Endometrium (tissue), 2 donors: ENCODE data around the gene SZT2.
"Not testable (repeated sequence)": the region's sequence is repeated elsewhere in the genome, so short reads cannot be mapped to it uniquely, and the experiment has no call there.

Source experiments
- FAIRE-seq: peaks from 2 replicates; lab custom pipeline; 2012; peaks lifted over from hg19 to GRCh38; lab: Jason Lieb, UNC
- donor health status: control.
- donor health status: control.

The SZT2 gene

GRCh38 chr1:43363283-43363934 lies 26.3 kb upstream of the SZT2 start:
- no peak for FAIRE-seq

- FAIRE-seq: no peak
These were observed 25.7 kb upstream of the SZT2 start for GRCh38 chr1:43363935-43364525.

- no peak for FAIRE-seq
These were observed 24.0 kb upstream of the SZT2 start for GRCh38 chr1:43365678-43366077.

GRCh38 chr1:43366179-43366578 lies 23.5 kb upstream of the SZT2 start:
- FAIRE-seq: no peak

GRCh38 chr1:43366601-43367025 lies 23.1 kb upstream of the SZT2 start:
- FAIRE-seq: no peak

GRCh38 chr1:43367026-43367903 lies 22.4 kb upstream of the SZT2 start:
- FAIRE-seq: no peak

GRCh38 chr1:43367904-43368645 lies 21.6 kb upstream of the SZT2 start, which contains the start of gene ELOVL1:
Gene ELOVL1, minus strand, starts transcription at chr1:43368011. Its CDS starts 2,402 bp downstream, at chr1:43365609.
- no peak for FAIRE-seq

GRCh38 chr1:43368646-43369020 lies 21.1 kb upstream of the SZT2 start:
- FAIRE-seq: no peak

GRCh38 chr1:43369779-43370178 lies 19.9 kb upstream of the SZT2 start:
- not testable (repeated sequence) for FAIRE-seq

- FAIRE-seq: no peak
These were observed 19.1 kb upstream of the SZT2 start for GRCh38 chr1:43370564-43370963.

GRCh38 chr1:43372172-43372571 lies 17.5 kb upstream of the SZT2 start:
- FAIRE-seq: no peak

- no peak for FAIRE-seq
These were observed 16.4 kb upstream of the SZT2 start for GRCh38 chr1:43373066-43373940.

GRCh38 chr1:43376723-43377235 lies 12.9 kb upstream of the SZT2 start:
- FAIRE-seq: no peak

- FAIRE-seq: no peak
These were observed 11.9 kb upstream of the SZT2 start for GRCh38 chr1:43377831-43378230.

- no peak for FAIRE-seq
These were observed 10.2 kb upstream of the SZT2 start for GRCh38 chr1:43379476-43379875.

GRCh38 chr1:43381612-43382011 lies 8.1 kb upstream of the SZT2 start:
- no peak for FAIRE-seq

- no peak for FAIRE-seq
These were observed 7.5 kb upstream of the SZT2 start for GRCh38 chr1:43382027-43382779.

- FAIRE-seq: no peak
These were observed 6.2 kb upstream of the SZT2 start for GRCh38 chr1:43383449-43383848.

- FAIRE-seq: no peak
These were observed 3.0 kb upstream of the SZT2 start for GRCh38 chr1:43386676-43387075.

- no peak for FAIRE-seq
These were observed 1.6 kb upstream of the SZT2 start for GRCh38 chr1:43387976-43388599.
